Kidney (tissue), 14 donors: Measurements from ENCODE around the gene LMNA. TPM values are rescaled to one million over a fixed set of nuclear protein-coding genes. Genes with fewer than 3 reads are reported as not detected.

Source experiments
- DNase-seq, 5 donors: peaks; one replicate each; pipeline ENCODE4 v3.0.0-alpha.2; 2013 to 2020
- FAIRE-seq: peaks from 2 replicates; lab custom pipeline; 2012; peaks lifted over from hg19 to GRCh38; lab: Jason Lieb, UNC
- H3K27ac ChIP-seq, 2 donors: one replicate each; pipeline ENCODE4 v1.7.0; 2013; ENCODE audit warnings: low read depth in 2 of 2, low read length in 2 of 2, inconsistent platforms in 1 of 2
- H3K27me3 ChIP-seq: one replicate; pipeline ENCODE4 v1.7.1; 2013; ENCODE audit warnings: low read length, inconsistent platforms; ENCODE audit not compliant: control insufficient read depth, insufficient read depth
- H3K36me3 ChIP-seq, 3 donors: one replicate each; pipeline versions ENCODE4 v1.7.0 to v1.7.1; 2013; ENCODE audit warnings: low read length in 3 of 3, control low read depth in 1 of 3, inconsistent platforms in 1 of 3; ENCODE audit not compliant: insufficient read depth in 3 of 3, control insufficient read depth in 2 of 3
- H3K4me1 ChIP-seq, 3 donors: one replicate each; pipeline versions ENCODE4 v1.7.0 to v1.7.1; 2013; ENCODE audit warnings: low read length in 3 of 3, inconsistent platforms in 1 of 3, low read depth in 1 of 3; ENCODE audit not compliant: control insufficient read depth in 2 of 3, insufficient read depth in 2 of 3
- H3K4me3 ChIP-seq, 3 donors: one replicate each; pipeline versions ENCODE4 v1.7.0 to v1.8.1; 2013; ENCODE audit warnings: low read length in 3 of 3, control low read depth in 1 of 3, inconsistent platforms in 1 of 3
- H3K9ac ChIP-seq, 3 donors: one replicate each; pipeline versions ENCODE4 v1.7.0 to v1.7.1; 2013; ENCODE audit warnings: low read length in 3 of 3, control low read depth in 1 of 3, inconsistent platforms in 1 of 3
- H3K9me3 ChIP-seq, 3 donors: one replicate each; pipeline versions ENCODE4 v1.7.0 to v1.7.1; 2013; ENCODE audit warnings: low read length in 3 of 3, control low read depth in 1 of 3, inconsistent platforms in 1 of 3; ENCODE audit not compliant: control insufficient read depth in 2 of 3, insufficient read depth in 1 of 3
- intact Hi-C: fragments of 100-400 bp; cut with DNase I; formaldehyde crosslinking; loops from one replicate; pipeline ENCODE4 v1.11.1; 2022
- polyA plus RNA-seq: library from polyadenylated mRNA; stranded (reverse); fragments of 350-450 nt; fragmentation: Illumina TruSeq; extraction: RNeasy Lipid Tissue Mini Kit (QIAGEN cat#74804); gene quantifications from one replicate; pipeline ENCODE4 v1.2.3, GENCODE V29; 2014; ENCODE audit warnings: low read depth, low replicate concordance; ENCODE audit not compliant: insufficient read depth
- total RNA-seq: library from RNA; stranded (reverse); fragmentation: NEBNext Ultra II Directional; extraction: Animal tissue kit (Norgen Biotek cat#: 25700); gene quantifications from one replicate; pipeline ENCODE4 v1.2.1, GENCODE V29; 2021
- TF ChIP-seq, protein P1 (sequence below): IDR thresholded peaks from 3 replicates; pipeline ENCODE4 v1.5.1; 2012; ENCODE audit warnings: mild to moderate bottlenecking, moderate library complexity, borderline replicate concordance; ENCODE audit not compliant: insufficient read depth; ENCODE audit errors: extremely low read depth
- donor health status: control.
- donor health status: control.
- donor health status: control.
- donor health status: control.
- donor health status: control.
- donor health status: DM: yes; HTN: yes; CAD: no.
- donor health status: Normal renal cell carcinoma (clear cell type).

The LMNA gene
- total and polyA plus RNA-seq, 2 donors from 2014 or later, result 145 to 384 TPM

DNA sequence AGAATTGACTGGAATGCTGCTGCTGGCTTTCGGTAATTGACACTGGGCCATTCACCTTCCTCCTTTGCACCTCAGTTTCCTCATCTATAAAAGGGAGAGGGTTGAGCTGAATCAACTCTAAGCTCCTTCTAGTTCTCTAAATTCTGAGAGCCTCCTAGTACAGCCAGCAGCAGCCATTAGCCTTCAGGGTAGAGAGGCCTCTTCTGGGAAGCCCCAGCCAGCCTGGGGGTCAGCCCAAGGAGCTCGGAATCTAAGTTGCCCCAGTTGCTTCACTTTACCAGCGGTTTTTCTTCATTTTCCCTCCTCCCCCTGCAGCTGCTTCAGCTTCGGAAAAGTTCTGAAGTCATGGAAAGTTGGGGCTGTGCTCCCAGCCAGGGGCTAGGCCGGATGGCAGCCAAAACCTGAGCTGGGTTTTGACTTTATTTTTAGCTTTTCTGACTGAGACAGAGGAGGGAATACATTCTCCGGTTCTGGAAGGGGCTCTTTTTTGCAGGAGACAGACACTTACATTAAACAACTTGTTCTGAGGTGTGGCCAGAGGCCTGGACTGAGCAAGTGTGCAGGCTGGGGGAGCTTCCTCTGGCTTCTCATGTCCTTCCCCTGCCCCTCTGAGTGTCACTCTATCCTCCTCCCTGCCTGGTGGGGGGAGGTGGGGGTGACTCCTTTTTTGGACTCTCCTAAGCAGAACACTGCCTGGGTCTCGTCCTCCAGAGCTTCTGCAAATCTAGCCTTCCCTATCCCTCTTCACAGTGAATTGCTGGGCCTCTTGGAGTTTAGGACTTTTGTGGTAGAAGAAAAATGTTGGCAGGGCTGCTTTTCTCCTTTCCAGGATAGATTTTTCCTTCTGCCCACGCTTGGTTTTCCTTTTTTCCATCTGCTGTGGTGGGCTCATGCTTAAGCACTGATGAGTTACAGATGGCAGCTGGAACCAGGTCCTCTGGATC is 14.4 kb downstream of the LMNA start:
- TF ChIP-seq, protein P1, sequence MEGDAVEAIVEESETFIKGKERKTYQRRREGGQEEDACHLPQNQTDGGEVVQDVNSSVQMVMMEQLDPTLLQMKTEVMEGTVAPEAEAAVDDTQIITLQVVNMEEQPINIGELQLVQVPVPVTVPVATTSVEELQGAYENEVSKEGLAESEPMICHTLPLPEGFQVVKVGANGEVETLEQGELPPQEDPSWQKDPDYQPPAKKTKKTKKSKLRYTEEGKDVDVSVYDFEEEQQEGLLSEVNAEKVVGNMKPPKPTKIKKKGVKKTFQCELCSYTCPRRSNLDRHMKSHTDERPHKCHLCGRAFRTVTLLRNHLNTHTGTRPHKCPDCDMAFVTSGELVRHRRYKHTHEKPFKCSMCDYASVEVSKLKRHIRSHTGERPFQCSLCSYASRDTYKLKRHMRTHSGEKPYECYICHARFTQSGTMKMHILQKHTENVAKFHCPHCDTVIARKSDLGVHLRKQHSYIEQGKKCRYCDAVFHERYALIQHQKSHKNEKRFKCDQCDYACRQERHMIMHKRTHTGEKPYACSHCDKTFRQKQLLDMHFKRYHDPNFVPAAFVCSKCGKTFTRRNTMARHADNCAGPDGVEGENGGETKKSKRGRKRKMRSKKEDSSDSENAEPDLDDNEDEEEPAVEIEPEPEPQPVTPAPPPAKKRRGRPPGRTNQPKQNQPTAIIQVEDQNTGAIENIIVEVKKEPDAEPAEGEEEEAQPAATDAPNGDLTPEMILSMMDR, result no peak
- peak in 2 of 5 donors; percentile 78 to 82 for DNase-seq
- H3K9ac ChIP-seq, result peak overlapping the region in 1 of 3 donors; percentile 77
- peaks cover 2 to 11% (median 11%) of the 10 kb centered on the region in 3 donors for H3K36me3 ChIP-seq
- FAIRE-seq, result no peak
- no peaks in the 10 kb centered on the region for H3K9me3 ChIP-seq
- H3K4me1 ChIP-seq, result peaks cover 10 to 51% (median 43%) of the 10 kb centered on the region in 3 donors
- intact Hi-C loops, result no loop called here
- H3K4me3 ChIP-seq, result peak overlapping the region in 1 of 3 donors; percentile 11
- H3K27me3 ChIP-seq, result no peaks in the 10 kb centered on the region
- H3K27ac ChIP-seq, result peak overlapping the region; percentile 84 to 94

DNA sequence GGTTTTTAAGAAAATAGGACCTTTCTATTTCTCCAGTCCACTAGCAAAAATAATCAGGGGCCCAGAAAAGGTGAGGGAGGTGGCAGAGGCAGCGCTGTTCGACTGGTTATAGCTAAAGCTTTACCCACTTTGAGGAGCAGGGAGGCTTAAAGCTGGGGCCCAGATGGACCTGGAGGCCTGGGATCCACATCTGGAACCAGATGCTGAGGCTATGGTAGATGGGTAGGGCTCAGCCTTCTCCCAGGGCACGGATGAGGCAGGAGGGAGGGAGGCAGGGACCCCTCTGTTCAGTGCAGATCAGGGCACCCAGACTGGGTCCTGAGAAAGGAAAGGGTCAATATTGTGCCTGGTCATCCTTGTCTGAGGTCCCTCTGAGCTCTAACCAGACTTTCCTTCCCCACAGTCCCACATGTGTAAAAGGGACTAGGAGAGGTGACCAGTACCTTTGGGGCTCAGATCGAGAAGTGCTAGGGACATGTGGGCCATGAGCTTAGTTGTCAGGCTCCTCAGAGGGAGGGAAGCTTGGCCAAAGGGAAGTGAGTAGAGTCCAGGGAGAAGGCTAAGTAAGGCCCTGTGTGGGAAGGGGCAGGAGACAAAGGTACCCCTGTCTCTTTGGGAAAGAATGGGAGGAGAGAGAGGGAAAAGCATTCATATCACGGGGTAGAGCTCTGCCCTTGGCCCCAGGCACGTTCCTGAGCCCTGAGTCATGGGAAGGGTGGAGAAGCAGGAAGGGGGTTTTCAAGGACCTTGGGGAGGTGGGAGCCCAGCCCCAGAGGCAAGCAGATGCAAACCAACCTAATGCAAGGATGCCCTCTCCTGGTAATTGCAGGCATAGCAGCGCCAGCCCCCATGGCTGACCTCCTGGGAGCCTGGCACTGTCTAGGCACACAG is 15.4 kb downstream of the LMNA start:
- H3K27me3 ChIP-seq, result no peaks in the 10 kb centered on the region
- FAIRE-seq, result no peak
- peak overlapping the region; percentile 84 to 94 for H3K27ac ChIP-seq
- intact Hi-C loops, result no loop called here
- H3K4me1 ChIP-seq, result peaks cover 10 to 44% (median 35%) of the 10 kb centered on the region in 3 donors
- H3K4me3 ChIP-seq, result peak overlapping the region in 1 of 3 donors; percentile 11
- H3K9ac ChIP-seq, result peak overlapping the region in 2 of 3 donors; percentile 35 to 77
- TF ChIP-seq, protein P1, result peak; percentile 99
- H3K9me3 ChIP-seq, result no peaks in the 10 kb centered on the region
- H3K36me3 ChIP-seq, result peaks cover 2 to 21% (median 21%) of the 10 kb centered on the region in 3 donors
- DNase-seq, result peak; percentile 90 to 96 (median 92)

DNA sequence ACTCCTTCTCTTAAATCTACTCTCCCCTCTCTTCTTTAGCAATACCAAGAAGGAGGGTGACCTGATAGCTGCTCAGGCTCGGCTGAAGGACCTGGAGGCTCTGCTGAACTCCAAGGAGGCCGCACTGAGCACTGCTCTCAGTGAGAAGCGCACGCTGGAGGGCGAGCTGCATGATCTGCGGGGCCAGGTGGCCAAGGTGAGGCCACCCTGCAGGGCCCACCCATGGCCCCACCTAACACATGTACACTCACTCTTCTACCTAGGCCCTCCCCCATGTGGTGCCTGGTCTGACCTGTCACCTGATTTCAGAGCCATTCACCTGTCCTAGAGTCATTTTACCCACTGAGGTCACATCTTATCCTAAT is 16.0 kb downstream of the LMNA start:
- FAIRE-seq (no peak), DNase-seq (no peak)
- Histone ChIP-seq H3K4me3 (no peak overlapping the region), H3K27me3 (no peaks in the 10 kb centered on the region), H3K36me3 (peaks cover 4 to 27% (median 26%) of the 10 kb centered on the region in 3 donors), H3K4me1 (peaks cover 10 to 40% (median 35%) of the 10 kb centered on the region in 3 donors), H3K27ac (peak overlapping the region; percentile 84 to 94), H3K9ac (peak overlapping the region in 1 of 3 donors; percentile 77), H3K9me3 (no peaks in the 10 kb centered on the region)
- TF ChIP-seq, protein P1, result no peak
- intact Hi-C loops, result no loop called here
